ENCODE measurements around the gene MAP4K4. TPM values are rescaled to one million over a fixed set of nuclear protein-coding genes. Genes with fewer than 3 reads are reported as not detected.

The MAP4K4 gene
- total and polyA plus RNA-seq, 2 experiments from 2014 or later: 59.1 to 84.4 TPM

- peak; percentile 57 for DNase-seq (ENCODE audit: low spot score)
- no peak overlapping the region for H3K4me3 ChIP-seq
- no peaks in the 10 kb centered on the region for H3K27me3 ChIP-seq
- WGBS (ENCODE audit: low lambda C conversion rate, missing lambda C conversion rate): 44% methylated on average over 5 of the region's 5 CpGs
- H3K79me2 ChIP-seq: peaks cover 86% of the 10 kb centered on the region
- no peak for TF ChIP-seq EZH2phosphoT487 (IDR thresholded peaks at IDR 0.05; ENCODE audit: low read depth, severe bottlenecking, unreplicated experiment)
- TF ChIP-seq EZH2 (IDR thresholded peaks at IDR 0.05; ENCODE audit: borderline replicate concordance): no peak
- TF ChIP-seq CTCF (IDR thresholded peaks at IDR 0.05; ENCODE audit: poor library complexity): no peak
- H2AFZ ChIP-seq: no peak overlapping the region
- H3K27ac ChIP-seq: peak overlapping the region; percentile 92
- peaks cover 53% of the 10 kb centered on the region for H3K4me1 ChIP-seq (ENCODE audit: insufficient read depth)
- H3K9me3 ChIP-seq (ENCODE audit: low read depth): no peaks in the 10 kb centered on the region
- H3K36me3 ChIP-seq (replicated peaks; ENCODE audit: insufficient read depth, low read depth): no peaks in the 10 kb centered on the region
- H4K20me1 ChIP-seq (ENCODE audit: insufficient read depth, poor library complexity, severe bottlenecking): peaks cover 16% of the 10 kb centered on the region
- no peaks in the 10 kb centered on the region for H3K9me2 ChIP-seq (replicated peaks; ENCODE audit: insufficient read depth)
- H3K4me2 ChIP-seq: peak overlapping the region; percentile 61
Observed at GRCh38 chr2:101806123-101806522, 108.6 kb downstream of the MAP4K4 start.

GRCh38 chr2:101806701-101807100 is 109.2 kb downstream of the MAP4K4 start:
- Histone ChIP-seq H3K4me2 (peak overlapping the region; percentile 61), H3K27me3 (no peaks in the 10 kb centered on the region), H4K20me1 (ENCODE audit: insufficient read depth, poor library complexity, severe bottlenecking) (peaks cover 17% of the 10 kb centered on the region), H3K36me3 (replicated peaks; ENCODE audit: insufficient read depth, low read depth) (no peaks in the 10 kb centered on the region), H3K4me1 (ENCODE audit: insufficient read depth) (peaks cover 53% of the 10 kb centered on the region), H2AFZ (no peak overlapping the region), H3K9me3 (ENCODE audit: low read depth) (no peaks in the 10 kb centered on the region), H3K79me2 (peaks cover 86% of the 10 kb centered on the region), H3K27ac (peak overlapping the region; percentile 92), H3K9me2 (replicated peaks; ENCODE audit: insufficient read depth) (no peaks in the 10 kb centered on the region), H3K4me3 (no peak overlapping the region)
- TF ChIP-seq EZH2phosphoT487 (IDR thresholded peaks at IDR 0.05; ENCODE audit: low read depth, severe bottlenecking, unreplicated experiment) (no peak), EZH2 (IDR thresholded peaks at IDR 0.05; ENCODE audit: borderline replicate concordance) (no peak), CTCF (IDR thresholded peaks at IDR 0.05; ENCODE audit: poor library complexity) (no peak)
- DNase-seq (ENCODE audit: low spot score): no peak
- 71% methylated on average over 4 of the region's 4 CpGs for WGBS (ENCODE audit: low lambda C conversion rate, missing lambda C conversion rate)

- Histone ChIP-seq H4K20me1 (ENCODE audit: insufficient read depth, poor library complexity, severe bottlenecking) (peaks cover 17% of the 10 kb centered on the region), H3K79me2 (peaks cover 86% of the 10 kb centered on the region), H3K4me3 (no peak overlapping the region), H3K36me3 (replicated peaks; ENCODE audit: insufficient read depth, low read depth) (no peaks in the 10 kb centered on the region), H3K9me3 (ENCODE audit: low read depth) (no peaks in the 10 kb centered on the region), H2AFZ (no peak overlapping the region), H3K27me3 (no peaks in the 10 kb centered on the region), H3K4me2 (no peak overlapping the region), H3K9me2 (replicated peaks; ENCODE audit: insufficient read depth) (no peaks in the 10 kb centered on the region), H3K27ac (peak overlapping the region; percentile 92), H3K4me1 (ENCODE audit: insufficient read depth) (peaks cover 48% of the 10 kb centered on the region)
- TF ChIP-seq EZH2 (IDR thresholded peaks at IDR 0.05; ENCODE audit: borderline replicate concordance) (no peak), CTCF (IDR thresholded peaks at IDR 0.05; ENCODE audit: poor library complexity) (no peak), EZH2phosphoT487 (IDR thresholded peaks at IDR 0.05; ENCODE audit: low read depth, severe bottlenecking, unreplicated experiment) (no peak)
- WGBS (ENCODE audit: low lambda C conversion rate, missing lambda C conversion rate): 97% methylated on average over 2 of the region's 2 CpGs
- no peak for DNase-seq (ENCODE audit: low spot score)
Observed at GRCh38 chr2:101807242-101807641, 109.7 kb downstream of the MAP4K4 start.
